HFFc6 (cell line): ENCODE measurements around the gene PTPRM. TPM values are rescaled to one million over a fixed set of nuclear protein-coding genes. Genes with fewer than 3 reads are reported as not detected.

Experiments used
- DNase-seq: peaks from one replicate; pipeline ENCODE4 v3.0.0-alpha.2; 2018
- H3K27ac Mint-ChIP-seq: 2 replicates; pipeline ENCODE4 v1.8.0; 2020; ENCODE audit warnings: mild to moderate bottlenecking, mixed read lengths
- H3K27me3 Mint-ChIP-seq: 2 replicates; pipeline ENCODE4 v1.8.0; 2021; ENCODE audit warnings: mild to moderate bottlenecking, moderate library complexity, mixed read lengths; ENCODE audit not compliant: insufficient read depth
- H3K36me3 Mint-ChIP-seq: 2 replicates; pipeline ENCODE4 v1.8.0; 2021; ENCODE audit warnings: low read depth, mixed read lengths
- H3K4me1 Mint-ChIP-seq: 2 replicates; pipeline ENCODE4 v1.8.0; 2020; ENCODE audit warnings: low read depth, mixed read lengths
- H3K4me3 Mint-ChIP-seq: 2 replicates; pipeline ENCODE4 v1.8.0; 2020; ENCODE audit warnings: mild to moderate bottlenecking, moderate library complexity, mixed read lengths
- H3K9me3 Mint-ChIP-seq: 2 replicates; pipeline ENCODE4 v1.8.0; 2020; ENCODE audit warnings: mild to moderate bottlenecking, mixed read lengths
- total RNA-seq, 6 experiments: library from RNA; stranded (reverse); fragmentation: NEBNext Ultra II Directional; extraction: Animal tissue kit (Norgen Biotek cat#: 25700); gene quantifications; 2 replicates in 1 of 6; 3 replicates in 5 of 6; pipeline ENCODE4 v1.2.3, GENCODE V29; 2021
- TF ChIP-seq, protein P1 (sequence below): fragments of 200-600 bp; sonication (generic); IDR thresholded peaks from 2 replicates; pipeline ENCODE4 v1.5.0; 2021; ENCODE audit warnings: antibody characterized with exemption, mild to moderate bottlenecking

PTPRM gene
- total RNA-seq, 6 experiments from 2014 or later, result 39.4 to 49.8 (median 43.8) TPM

DNA sequence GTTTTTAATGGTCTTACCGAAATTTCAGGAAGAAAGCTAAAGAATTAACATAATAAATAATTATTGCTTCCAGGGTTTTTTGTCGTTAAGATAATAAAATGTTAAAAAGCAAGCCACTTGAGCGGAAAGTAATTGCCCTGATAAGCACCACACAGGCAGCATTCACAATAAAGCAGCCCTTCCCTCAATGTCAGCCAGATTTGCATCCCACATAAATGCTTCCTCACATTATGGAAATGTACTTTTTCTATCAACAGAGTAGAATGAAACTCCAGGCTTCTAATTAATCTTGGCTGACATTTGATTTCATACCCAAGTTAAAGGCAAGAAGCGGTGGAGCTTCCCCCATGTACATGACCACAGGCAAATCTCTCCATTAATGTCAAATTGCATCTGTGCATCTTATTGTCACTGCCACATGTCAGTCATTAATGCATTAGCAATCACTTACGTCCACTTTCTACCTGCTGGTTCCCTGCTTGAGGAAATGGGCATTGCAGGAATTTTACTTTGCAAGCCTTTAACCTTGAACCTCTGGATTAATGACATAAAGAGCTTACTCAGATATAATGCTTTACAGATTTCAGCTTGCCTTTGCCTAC is 26.2 kb downstream of the PTPRM start:
- H3K27me3 Mint-ChIP-seq, result no peaks in the 10 kb centered on the region
- TF ChIP-seq, protein P1, sequence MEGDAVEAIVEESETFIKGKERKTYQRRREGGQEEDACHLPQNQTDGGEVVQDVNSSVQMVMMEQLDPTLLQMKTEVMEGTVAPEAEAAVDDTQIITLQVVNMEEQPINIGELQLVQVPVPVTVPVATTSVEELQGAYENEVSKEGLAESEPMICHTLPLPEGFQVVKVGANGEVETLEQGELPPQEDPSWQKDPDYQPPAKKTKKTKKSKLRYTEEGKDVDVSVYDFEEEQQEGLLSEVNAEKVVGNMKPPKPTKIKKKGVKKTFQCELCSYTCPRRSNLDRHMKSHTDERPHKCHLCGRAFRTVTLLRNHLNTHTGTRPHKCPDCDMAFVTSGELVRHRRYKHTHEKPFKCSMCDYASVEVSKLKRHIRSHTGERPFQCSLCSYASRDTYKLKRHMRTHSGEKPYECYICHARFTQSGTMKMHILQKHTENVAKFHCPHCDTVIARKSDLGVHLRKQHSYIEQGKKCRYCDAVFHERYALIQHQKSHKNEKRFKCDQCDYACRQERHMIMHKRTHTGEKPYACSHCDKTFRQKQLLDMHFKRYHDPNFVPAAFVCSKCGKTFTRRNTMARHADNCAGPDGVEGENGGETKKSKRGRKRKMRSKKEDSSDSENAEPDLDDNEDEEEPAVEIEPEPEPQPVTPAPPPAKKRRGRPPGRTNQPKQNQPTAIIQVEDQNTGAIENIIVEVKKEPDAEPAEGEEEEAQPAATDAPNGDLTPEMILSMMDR, result no peak
- peaks cover 44% of the 10 kb centered on the region for H3K4me1 Mint-ChIP-seq
- no peaks in the 10 kb centered on the region for H3K9me3 Mint-ChIP-seq
- no peak for DNase-seq
- H3K27ac Mint-ChIP-seq, result no peak overlapping the region
- H3K36me3 Mint-ChIP-seq, result no peaks in the 10 kb centered on the region
- H3K4me3 Mint-ChIP-seq, result no peak overlapping the region

DNA sequence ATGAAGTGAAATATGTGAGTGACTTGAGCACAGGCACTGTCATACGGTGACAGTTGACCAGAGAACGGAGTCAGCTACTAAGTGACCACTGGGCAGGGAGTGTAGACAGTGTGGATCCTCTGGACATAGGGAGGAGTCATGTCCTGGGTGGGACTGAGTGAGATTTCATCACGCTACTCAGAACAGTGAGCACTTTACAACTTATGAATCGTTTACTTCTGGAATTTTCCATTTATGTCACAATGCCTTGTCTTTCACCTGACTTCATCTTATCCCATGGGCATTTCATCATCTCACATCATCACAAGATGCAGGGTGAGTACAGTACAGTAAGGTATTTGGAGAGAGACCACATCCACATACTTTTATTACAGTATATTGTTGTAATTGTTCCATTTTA is 29.0 kb downstream of the PTPRM start:
- no peak for DNase-seq
- peaks cover 54% of the 10 kb centered on the region for H3K4me1 Mint-ChIP-seq
- H3K36me3 Mint-ChIP-seq, result peaks cover 10% of the 10 kb centered on the region
- TF ChIP-seq, protein P1, result no peak
- H3K27ac Mint-ChIP-seq, result no peak overlapping the region
- no peak overlapping the region for H3K4me3 Mint-ChIP-seq
- H3K27me3 Mint-ChIP-seq, result no peaks in the 10 kb centered on the region; the same call in 1 of the 2 replicates
- no peaks in the 10 kb centered on the region for H3K9me3 Mint-ChIP-seq

DNA sequence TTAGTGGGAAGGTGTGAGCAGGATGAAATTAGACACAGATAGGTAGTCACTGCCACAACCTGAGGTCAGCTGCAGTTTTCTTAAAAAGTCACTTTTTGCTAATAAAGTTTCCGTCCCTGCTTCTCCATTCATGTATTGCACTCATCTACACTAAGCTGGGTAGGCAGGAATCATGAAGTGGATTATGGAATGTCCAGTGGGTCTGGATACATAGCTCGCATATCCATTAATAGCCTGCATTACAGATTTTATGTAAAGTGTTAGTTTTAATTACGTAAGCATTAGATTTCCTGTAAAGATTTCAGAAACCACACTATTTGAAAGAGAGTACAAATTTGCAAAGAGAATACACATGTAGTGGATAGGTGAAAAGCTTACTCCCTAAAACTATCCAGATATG is 30.4 kb downstream of the PTPRM start:
- H3K36me3 Mint-ChIP-seq, result peaks cover 10% of the 10 kb centered on the region
- TF ChIP-seq, protein P1, result no peak
- no peak overlapping the region for H3K4me3 Mint-ChIP-seq
- no peaks in the 10 kb centered on the region; the same call in 1 of the 2 replicates for H3K27me3 Mint-ChIP-seq
- DNase-seq, result no peak
- no peak overlapping the region for H3K27ac Mint-ChIP-seq
- H3K9me3 Mint-ChIP-seq, result no peaks in the 10 kb centered on the region
- peaks cover 51% of the 10 kb centered on the region for H3K4me1 Mint-ChIP-seq

DNA sequence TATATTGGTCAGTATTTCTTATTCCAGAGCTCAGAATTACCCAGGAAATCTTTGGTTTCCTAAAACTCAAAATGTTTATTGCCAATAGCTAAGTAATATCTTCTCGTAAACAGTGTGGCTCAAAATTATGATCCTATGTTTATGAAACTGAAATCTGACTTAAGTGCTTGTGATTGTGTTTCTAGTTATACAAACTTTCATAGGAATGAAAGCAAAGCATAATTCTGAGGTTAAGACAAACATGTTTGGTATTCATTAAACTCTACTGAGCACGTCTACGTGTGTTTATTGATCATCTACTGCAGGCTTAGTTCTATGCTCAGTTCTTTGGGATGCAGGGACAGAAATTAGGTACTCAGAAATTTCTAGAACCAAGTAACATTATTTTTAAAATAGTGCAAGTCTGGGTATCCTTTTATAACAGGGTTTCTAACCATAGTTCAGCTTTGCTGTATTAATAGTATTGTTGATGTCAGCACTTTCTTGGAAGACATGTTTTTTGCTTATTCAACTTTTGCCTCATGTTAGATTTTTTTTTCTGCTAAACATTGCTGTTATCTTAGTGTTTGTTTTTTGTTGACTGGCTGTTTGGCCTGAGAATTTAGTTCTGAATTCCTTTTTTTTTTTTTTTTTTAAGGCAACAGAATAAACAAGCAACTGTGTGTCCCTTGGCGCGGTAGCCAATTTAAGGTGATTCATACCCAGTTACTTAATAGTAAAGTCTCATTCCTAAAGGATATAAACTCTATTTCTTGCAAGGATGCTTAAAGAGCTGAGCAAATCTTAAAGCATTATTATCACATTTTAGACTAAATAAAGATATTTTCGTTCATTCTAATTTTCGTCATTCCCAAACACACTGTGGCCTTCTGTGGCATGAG is 31.3 kb downstream of the PTPRM start:
- H3K27ac Mint-ChIP-seq, result no peak overlapping the region
- H3K4me1 Mint-ChIP-seq, result peaks cover 53% of the 10 kb centered on the region
- peak; percentile 39 for DNase-seq
- H3K36me3 Mint-ChIP-seq, result peaks cover 10% of the 10 kb centered on the region
- no peaks in the 10 kb centered on the region for H3K9me3 Mint-ChIP-seq
- TF ChIP-seq, protein P1, result no peak
- H3K27me3 Mint-ChIP-seq, result no peaks in the 10 kb centered on the region; the same call in 1 of the 2 replicates
- no peak overlapping the region for H3K4me3 Mint-ChIP-seq

DNA sequence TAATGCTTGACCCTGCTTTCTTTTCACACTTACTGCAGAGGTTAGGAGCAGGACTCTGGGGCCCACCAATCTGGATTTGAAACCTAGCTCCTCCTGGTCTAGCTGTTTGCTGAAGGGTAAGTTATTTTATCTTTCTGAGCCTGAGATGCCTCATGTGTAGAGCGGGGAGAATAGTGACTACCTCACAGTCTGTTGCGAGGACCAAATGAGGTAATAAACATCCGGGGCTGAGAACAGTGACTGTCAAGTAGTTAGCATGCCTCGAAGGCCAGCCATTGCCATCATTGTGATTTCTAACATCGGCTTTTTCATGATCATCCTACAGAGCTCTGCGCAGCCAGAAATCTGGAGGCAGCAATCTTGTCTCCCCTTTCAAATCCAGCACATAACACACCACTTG is 32.9 kb downstream of the PTPRM start:
- H3K9me3 Mint-ChIP-seq, result no peaks in the 10 kb centered on the region
- no peak overlapping the region for H3K4me3 Mint-ChIP-seq
- DNase-seq, result no peak
- H3K27me3 Mint-ChIP-seq, result no peaks in the 10 kb centered on the region; the same call in 1 of the 2 replicates
- H3K27ac Mint-ChIP-seq, result no peak overlapping the region
- peaks cover 57% of the 10 kb centered on the region for H3K4me1 Mint-ChIP-seq
- H3K36me3 Mint-ChIP-seq, result peaks cover 10% of the 10 kb centered on the region
- TF ChIP-seq, protein P1, result no peak
